Panc1 (cell line): Measurements from ENCODE around the gene IGF2R. TPM values are rescaled to one million over a fixed set of nuclear protein-coding genes. Genes with fewer than 3 reads are reported as not detected.

Experiments used
- ATAC-seq: fragments of 200-7000 bp; cut with Tn5 transposase; 2 replicates; pipeline ENCODE4 v1.9.1; 2020; ENCODE audit warnings: mild to moderate bottlenecking, moderate library complexity
- BruUV-seq: library from RNA; stranded (reverse); fragments of 400-500 nt; replicated peaks from 2 replicates; lab custom pipeline; 2021; lab: Mats Ljungman, UMichigan
- CTCF ChIA-PET: fragments of 300-600 bp; sonication (Branson Sonifier 250); formaldehyde crosslinking; loops from one replicate; lab custom pipeline; 2022; ENCODE audit warnings: antibody characterized with exemption; lab: Charles Lee
- POLR2A ChIA-PET: fragments of 300-600 bp; sonication (Branson Sonifier 250); formaldehyde crosslinking; loops from one replicate; lab custom pipeline; 2022; ENCODE audit warnings: antibody characterized with exemption; lab: Charles Lee
- DNase-seq: peaks from one replicate; pipeline ENCODE4 v3.0.0-alpha.2; 2010; ENCODE audit warnings: low read depth, low spot score
- H3K27ac ChIP-seq: 2 replicates; pipeline ENCODE4 v1.5.1; 2011; ENCODE audit warnings: mild to moderate bottlenecking, low read length, inconsistent platforms
- H3K27me3 ChIP-seq: fragments of 200-500 bp; sonication (Bioruptor generic); 2 replicates; pipeline ENCODE4 v1.6.0; 2014; ENCODE audit warnings: low read length, inconsistent platforms; ENCODE audit not compliant: control insufficient read depth, insufficient read depth
- H3K36me3 ChIP-seq: fragments of 200-500 bp; sonication (Bioruptor generic); 2 replicates; pipeline ENCODE4 v1.5.1; 2014; ENCODE audit warnings: inconsistent platforms, mild to moderate bottlenecking, low read length, moderate library complexity; ENCODE audit not compliant: control insufficient read depth, insufficient read depth
- H3K4me1 ChIP-seq: 2 replicates; pipeline ENCODE4 v1.5.1; 2011; ENCODE audit warnings: inconsistent platforms, mild to moderate bottlenecking, low read length, moderate library complexity; ENCODE audit not compliant: control insufficient read depth, insufficient read depth
- H3K4me3 ChIP-seq, 2 experiments: 2 replicates each; pipeline ENCODE4 v1.5.1; 2011 to 2012; ENCODE audit warnings: low read depth in 2 of 2, low read length in 2 of 2, mild to moderate bottlenecking in 2 of 2, inconsistent platforms in 1 of 2, moderate library complexity in 1 of 2
- H3K9me3 ChIP-seq: fragments of 200-500 bp; sonication (Bioruptor generic); 2 replicates; pipeline ENCODE4 v1.5.1; 2014; ENCODE audit warnings: low read depth, mild to moderate bottlenecking, inconsistent platforms, low read length, moderate library complexity; ENCODE audit not compliant: control insufficient read depth, insufficient read depth
- POLR2AphosphoS5 ChIP-seq: IDR thresholded peaks from 2 replicates; pipeline ENCODE4 v1.6.1; 2012; ENCODE audit warnings: mild to moderate bottlenecking, low read depth, low read length, moderate library complexity
- SIN3A ChIP-seq: IDR thresholded peaks from 2 replicates; pipeline ENCODE4 v1.6.1; 2012; ENCODE audit warnings: low read depth, mild to moderate bottlenecking, low read length, moderate library complexity, borderline replicate concordance; ENCODE audit not compliant: insufficient read depth
- TCF7L2 ChIP-seq: IDR thresholded peaks from 2 replicates; pipeline ENCODE4 v1.6.1; 2011; ENCODE audit warnings: mild to moderate bottlenecking, low read depth, low read length, inconsistent platforms
- in situ Hi-C: cut with HindIII; loops from 2 replicates; pipeline ENCODE4 v1.10.0; 2016; ENCODE audit warnings: low sequenced_read_pairs, low pct_unique_long_range_greater_than_20kb
- intact Hi-C: fragments of 100-400 bp; cut with micrococcal nuclease; formaldehyde crosslinking; loops from one replicate; pipeline ENCODE4 v1.10.0; 2022; ENCODE audit not compliant: unreplicated experiment
- total RNA-seq: library from RNA; stranded (reverse); gene quantifications from one replicate; pipeline ENCODE4 v1.2.1, GENCODE V29; 2021; ENCODE audit not compliant: unreplicated experiment
- TF ChIP-seq, protein P1 (sequence below), 2 experiments: IDR thresholded peaks; 2 replicates each; pipeline ENCODE4 v1.6.1; 2011 to 2012; ENCODE audit warnings: low read depth in 2 of 2, control low read depth in 1 of 2, low read length in 1 of 2, mild to moderate bottlenecking in 1 of 2, moderate library complexity in 1 of 2; ENCODE audit not compliant: insufficient read depth in 1 of 2
- TF ChIP-seq, protein P2 (sequence below): fragments of 450-650 bp; IDR thresholded peaks from 2 replicates; pipeline ENCODE4 v1.5.1; 2017; ENCODE audit warnings: mild to moderate bottlenecking

Gene IGF2R
- total RNA-seq, 1 experiment from 2014 or later: 163 TPM

DNA sequence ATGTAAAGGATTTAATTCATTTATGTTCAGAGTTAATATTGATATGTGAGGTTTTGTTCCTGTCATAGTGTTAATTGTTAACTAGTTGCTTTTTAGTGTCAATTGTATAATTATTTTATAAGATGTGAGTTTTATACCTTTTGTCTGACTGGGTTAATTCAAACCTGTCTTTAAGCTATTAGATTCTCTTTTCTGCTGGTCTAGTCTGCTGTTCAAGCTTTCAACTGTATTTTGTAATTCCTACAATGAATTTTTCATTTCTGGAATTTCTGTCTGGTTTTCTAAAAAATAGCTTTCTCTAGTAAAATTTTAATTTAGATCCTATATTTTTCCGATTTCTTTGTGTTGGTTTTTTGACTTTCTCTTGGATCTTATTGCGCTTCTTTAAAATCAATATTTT, 26.5 kb downstream of the IGF2R start:
- H3K27me3 ChIP-seq: no peaks in the 10 kb centered on the region
- no peak overlapping the region for H3K27ac ChIP-seq
- POLR2A ChIA-PET: interaction anchor here (0.7 kb wide), 1 partner anchor 28 kb away, joined by 4 read pairs; no protein-coding TSS in a partner anchor
- DNase-seq (no peak), ATAC-seq (no peak)
- intact Hi-C loops: no loop called here
- no peak overlapping the region for H3K4me3 ChIP-seq
- no peaks in the 10 kb centered on the region for H3K9me3 ChIP-seq
- H3K36me3 ChIP-seq: 0 out of 2 replicates have a peak, but pooled peaks cover 2% of the 10 kb centered on the region
- TF ChIP-seq, protein P1, sequence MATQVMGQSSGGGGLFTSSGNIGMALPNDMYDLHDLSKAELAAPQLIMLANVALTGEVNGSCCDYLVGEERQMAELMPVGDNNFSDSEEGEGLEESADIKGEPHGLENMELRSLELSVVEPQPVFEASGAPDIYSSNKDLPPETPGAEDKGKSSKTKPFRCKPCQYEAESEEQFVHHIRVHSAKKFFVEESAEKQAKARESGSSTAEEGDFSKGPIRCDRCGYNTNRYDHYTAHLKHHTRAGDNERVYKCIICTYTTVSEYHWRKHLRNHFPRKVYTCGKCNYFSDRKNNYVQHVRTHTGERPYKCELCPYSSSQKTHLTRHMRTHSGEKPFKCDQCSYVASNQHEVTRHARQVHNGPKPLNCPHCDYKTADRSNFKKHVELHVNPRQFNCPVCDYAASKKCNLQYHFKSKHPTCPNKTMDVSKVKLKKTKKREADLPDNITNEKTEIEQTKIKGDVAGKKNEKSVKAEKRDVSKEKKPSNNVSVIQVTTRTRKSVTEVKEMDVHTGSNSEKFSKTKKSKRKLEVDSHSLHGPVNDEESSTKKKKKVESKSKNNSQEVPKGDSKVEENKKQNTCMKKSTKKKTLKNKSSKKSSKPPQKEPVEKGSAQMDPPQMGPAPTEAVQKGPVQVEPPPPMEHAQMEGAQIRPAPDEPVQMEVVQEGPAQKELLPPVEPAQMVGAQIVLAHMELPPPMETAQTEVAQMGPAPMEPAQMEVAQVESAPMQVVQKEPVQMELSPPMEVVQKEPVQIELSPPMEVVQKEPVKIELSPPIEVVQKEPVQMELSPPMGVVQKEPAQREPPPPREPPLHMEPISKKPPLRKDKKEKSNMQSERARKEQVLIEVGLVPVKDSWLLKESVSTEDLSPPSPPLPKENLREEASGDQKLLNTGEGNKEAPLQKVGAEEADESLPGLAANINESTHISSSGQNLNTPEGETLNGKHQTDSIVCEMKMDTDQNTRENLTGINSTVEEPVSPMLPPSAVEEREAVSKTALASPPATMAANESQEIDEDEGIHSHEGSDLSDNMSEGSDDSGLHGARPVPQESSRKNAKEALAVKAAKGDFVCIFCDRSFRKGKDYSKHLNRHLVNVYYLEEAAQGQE (IDR thresholded peaks at IDR 0.05; ENCODE audit: insufficient read depth in 1 of 2, low read depth in 2 of 2, low read length in 1 of 2): no peak
- no peak for TF ChIP-seq TCF7L2
- no peak for TF ChIP-seq POLR2AphosphoS5
- no peak for TF ChIP-seq SIN3A
- TF ChIP-seq, protein P2, sequence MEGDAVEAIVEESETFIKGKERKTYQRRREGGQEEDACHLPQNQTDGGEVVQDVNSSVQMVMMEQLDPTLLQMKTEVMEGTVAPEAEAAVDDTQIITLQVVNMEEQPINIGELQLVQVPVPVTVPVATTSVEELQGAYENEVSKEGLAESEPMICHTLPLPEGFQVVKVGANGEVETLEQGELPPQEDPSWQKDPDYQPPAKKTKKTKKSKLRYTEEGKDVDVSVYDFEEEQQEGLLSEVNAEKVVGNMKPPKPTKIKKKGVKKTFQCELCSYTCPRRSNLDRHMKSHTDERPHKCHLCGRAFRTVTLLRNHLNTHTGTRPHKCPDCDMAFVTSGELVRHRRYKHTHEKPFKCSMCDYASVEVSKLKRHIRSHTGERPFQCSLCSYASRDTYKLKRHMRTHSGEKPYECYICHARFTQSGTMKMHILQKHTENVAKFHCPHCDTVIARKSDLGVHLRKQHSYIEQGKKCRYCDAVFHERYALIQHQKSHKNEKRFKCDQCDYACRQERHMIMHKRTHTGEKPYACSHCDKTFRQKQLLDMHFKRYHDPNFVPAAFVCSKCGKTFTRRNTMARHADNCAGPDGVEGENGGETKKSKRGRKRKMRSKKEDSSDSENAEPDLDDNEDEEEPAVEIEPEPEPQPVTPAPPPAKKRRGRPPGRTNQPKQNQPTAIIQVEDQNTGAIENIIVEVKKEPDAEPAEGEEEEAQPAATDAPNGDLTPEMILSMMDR: no peak
- no TSS peak for BruUV-seq
- CTCF ChIA-PET: no interaction called here
- no peaks in the 10 kb centered on the region; the same call in 1 of the 2 replicates for H3K4me1 ChIP-seq
- in situ Hi-C loops: no loop called here

DNA sequence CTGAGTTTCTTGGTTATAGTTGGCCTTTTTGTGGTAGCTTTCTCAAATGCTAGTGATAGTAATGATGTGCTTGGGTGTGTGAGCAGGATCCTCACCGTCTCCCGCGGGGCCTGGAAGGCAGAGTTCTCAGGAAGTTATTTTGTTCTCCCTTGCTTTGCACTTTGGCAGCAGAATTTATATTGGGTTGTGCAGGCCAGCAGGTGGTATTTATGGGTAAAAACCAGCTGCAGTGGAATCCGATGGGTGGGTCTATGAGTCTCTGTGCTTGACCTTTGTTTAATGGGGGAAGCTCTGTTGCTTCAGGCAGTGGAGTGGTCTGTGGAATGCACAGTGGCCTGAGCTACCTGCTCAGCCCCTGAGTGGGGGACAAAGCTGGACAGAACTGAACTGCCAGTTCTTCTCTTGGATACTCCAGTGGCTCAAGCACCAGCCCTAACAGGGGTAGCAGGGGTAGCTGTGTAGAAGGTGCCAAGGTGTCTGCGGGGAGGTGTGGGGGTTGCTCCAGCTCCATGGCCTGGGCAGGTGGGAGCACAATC, 27.3 kb downstream of the IGF2R start:
- intact Hi-C loops (no loop called here), in situ Hi-C loops (no loop called here)
- Histone ChIP-seq H3K4me1 (no peaks in the 10 kb centered on the region; the same call in 1 of the 2 replicates), H3K9me3 (no peaks in the 10 kb centered on the region), H3K27ac (no peak overlapping the region), H3K27me3 (no peaks in the 10 kb centered on the region), H3K4me3 (no peak overlapping the region), H3K36me3 (0 out of 2 replicates have a peak, but pooled peaks cover 2% of the 10 kb centered on the region)
- ChIA-PET CTCF (no interaction called here), POLR2A (no interaction called here)
- ATAC-seq (no peak), DNase-seq (no peak)
- TF ChIP-seq TCF7L2 (no peak), POLR2AphosphoS5 (no peak), SIN3A (no peak)
- TF ChIP-seq, protein P1 (IDR thresholded peaks at IDR 0.05; ENCODE audit: insufficient read depth in 1 of 2, low read depth in 2 of 2, low read length in 1 of 2): no peak
- TF ChIP-seq, protein P2: no peak
- BruUV-seq: no TSS peak
